Peyer's patch (tissue), 4 donors: ENCODE results near the gene HSPA12B.

ENCODE experiments used
- POLR2A ChIP-seq, 2 donors: fragments of 450-650 bp; IDR thresholded peaks; one replicate each; pipeline ENCODE4 v1.5.1; 2017; ENCODE audit warnings: antibody characterized with exemption in 2 of 2, mild to moderate bottlenecking in 2 of 2, moderate library complexity in 2 of 2
- TF ChIP-seq, protein P1 (sequence below), 6 experiments: fragments of 450-650 bp in 4 of 6; fragments of 200-600 bp in 2 of 6; sonication (generic) in 1 of 6; IDR thresholded peaks; one replicate each; pipeline ENCODE4 v1.5.1; 2017 to 2019; ENCODE audit warnings: antibody characterized with exemption in 6 of 6, mild to moderate bottlenecking in 3 of 6, moderate library complexity in 1 of 6

- TF ChIP-seq POLR2A (IDR thresholded peaks at IDR 0.05): no peak
- TF ChIP-seq, protein P1, sequence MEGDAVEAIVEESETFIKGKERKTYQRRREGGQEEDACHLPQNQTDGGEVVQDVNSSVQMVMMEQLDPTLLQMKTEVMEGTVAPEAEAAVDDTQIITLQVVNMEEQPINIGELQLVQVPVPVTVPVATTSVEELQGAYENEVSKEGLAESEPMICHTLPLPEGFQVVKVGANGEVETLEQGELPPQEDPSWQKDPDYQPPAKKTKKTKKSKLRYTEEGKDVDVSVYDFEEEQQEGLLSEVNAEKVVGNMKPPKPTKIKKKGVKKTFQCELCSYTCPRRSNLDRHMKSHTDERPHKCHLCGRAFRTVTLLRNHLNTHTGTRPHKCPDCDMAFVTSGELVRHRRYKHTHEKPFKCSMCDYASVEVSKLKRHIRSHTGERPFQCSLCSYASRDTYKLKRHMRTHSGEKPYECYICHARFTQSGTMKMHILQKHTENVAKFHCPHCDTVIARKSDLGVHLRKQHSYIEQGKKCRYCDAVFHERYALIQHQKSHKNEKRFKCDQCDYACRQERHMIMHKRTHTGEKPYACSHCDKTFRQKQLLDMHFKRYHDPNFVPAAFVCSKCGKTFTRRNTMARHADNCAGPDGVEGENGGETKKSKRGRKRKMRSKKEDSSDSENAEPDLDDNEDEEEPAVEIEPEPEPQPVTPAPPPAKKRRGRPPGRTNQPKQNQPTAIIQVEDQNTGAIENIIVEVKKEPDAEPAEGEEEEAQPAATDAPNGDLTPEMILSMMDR (IDR thresholded peaks at IDR 0.05): no peak
Observed at GRCh38 chr20:3724356-3724755, 8.1 kb upstream of the HSPA12B start.
